ENCODE results near the gene SNAP91. TPM values are rescaled to one million over a fixed set of nuclear protein-coding genes. Genes with fewer than 3 reads are reported as not detected.

SNAP91 gene
- total RNA-seq, 1 experiment from 2014 or later, result 1.3 TPM

DNA sequence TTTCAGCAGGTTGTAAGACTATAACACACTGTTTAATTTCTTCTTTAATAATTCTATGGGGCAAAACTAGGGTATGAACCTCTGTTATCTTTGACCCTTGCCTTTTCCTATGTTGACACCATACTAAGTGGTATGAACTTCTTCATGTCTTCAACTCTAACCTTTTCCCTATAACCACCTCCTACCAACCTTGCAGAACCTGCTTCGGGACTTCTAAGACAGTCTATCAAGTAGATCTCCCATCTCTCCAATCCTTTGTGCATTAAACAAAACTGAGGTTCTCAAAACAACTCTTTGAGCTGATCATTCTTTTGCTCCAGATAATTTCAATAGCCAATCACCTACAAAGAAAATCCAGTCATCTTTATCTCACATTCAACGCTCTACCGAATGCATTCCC, 23.4 kb downstream of the SNAP91 start:
- no peak overlapping the region for H2BK15ac ChIP-seq (ENCODE audit: low read depth, low read length)
- no peak overlapping the region for H2AFZ ChIP-seq (ENCODE audit: low read length)
- no peak for DNase-seq
- no peak overlapping the region for H3K23ac ChIP-seq (ENCODE audit: insufficient read length, low read depth, low read length)
- H3K23me2 ChIP-seq (ENCODE audit: insufficient read length, low read depth, low read length, poor library complexity, severe bottlenecking), result no peaks in the 10 kb centered on the region
- no peak overlapping the region for H3K56ac ChIP-seq (ENCODE audit: insufficient read length, low read depth, low read length)
- no peak overlapping the region for H3K14ac ChIP-seq (ENCODE audit: insufficient read depth, low read length)
- H3K4me2 ChIP-seq (ENCODE audit: insufficient read depth, insufficient read length, low read length), result no peak overlapping the region
- WGBS (ENCODE audit: extremely low coverage, insufficient read length, low lambda C conversion rate), result 100% methylated on average over 2 of the region's 3 CpGs
- H2BK5ac ChIP-seq (ENCODE audit: insufficient read length, low read length), result no peak overlapping the region
- H4K20me1 ChIP-seq (ENCODE audit: control insufficient read depth, insufficient read depth, insufficient read length), result no peaks in the 10 kb centered on the region
- no peak overlapping the region for H4K8ac ChIP-seq (replicated peaks; ENCODE audit: insufficient read length, low read depth, low read length)
- H4K91ac ChIP-seq (ENCODE audit: insufficient read length, low read depth, low read length), result no peak overlapping the region
- Mint-ChIP-seq H3K9me3 (no peaks in the 10 kb centered on the region), H3K4me3 (no peak overlapping the region), H3K36me3 (ENCODE audit: insufficient read depth in 1 of 3, low read depth in 3 of 3) (no peaks in the 10 kb centered on the region), H3K27me3 (ENCODE audit: low read depth) (no peaks in the 10 kb centered on the region), H3K27ac (no peak overlapping the region), H3K4me1 (no peaks in the 10 kb centered on the region)
- H3K9me3 ChIP-seq (ENCODE audit: control insufficient read depth, low read depth, low read length), result no peaks in the 10 kb centered on the region
- H3K79me1 ChIP-seq (ENCODE audit: insufficient read depth, low read depth, low read length, poor library complexity, severe bottlenecking), result no peaks in the 10 kb centered on the region
- no peak overlapping the region for H3K4ac ChIP-seq (ENCODE audit: low read depth, low read length)
- H4K5ac ChIP-seq (ENCODE audit: insufficient read length, low read depth, low read length), result no peak overlapping the region
- H2BK12ac ChIP-seq (ENCODE audit: insufficient read length, low read depth, low read length), result no peak overlapping the region
- no peak overlapping the region for H3K9ac ChIP-seq (ENCODE audit: extremely low read depth, insufficient read length, low read length)
- no peak overlapping the region for H3K18ac ChIP-seq (ENCODE audit: insufficient read length, low read depth, low read length)
- TF ChIP-seq, protein P1, sequence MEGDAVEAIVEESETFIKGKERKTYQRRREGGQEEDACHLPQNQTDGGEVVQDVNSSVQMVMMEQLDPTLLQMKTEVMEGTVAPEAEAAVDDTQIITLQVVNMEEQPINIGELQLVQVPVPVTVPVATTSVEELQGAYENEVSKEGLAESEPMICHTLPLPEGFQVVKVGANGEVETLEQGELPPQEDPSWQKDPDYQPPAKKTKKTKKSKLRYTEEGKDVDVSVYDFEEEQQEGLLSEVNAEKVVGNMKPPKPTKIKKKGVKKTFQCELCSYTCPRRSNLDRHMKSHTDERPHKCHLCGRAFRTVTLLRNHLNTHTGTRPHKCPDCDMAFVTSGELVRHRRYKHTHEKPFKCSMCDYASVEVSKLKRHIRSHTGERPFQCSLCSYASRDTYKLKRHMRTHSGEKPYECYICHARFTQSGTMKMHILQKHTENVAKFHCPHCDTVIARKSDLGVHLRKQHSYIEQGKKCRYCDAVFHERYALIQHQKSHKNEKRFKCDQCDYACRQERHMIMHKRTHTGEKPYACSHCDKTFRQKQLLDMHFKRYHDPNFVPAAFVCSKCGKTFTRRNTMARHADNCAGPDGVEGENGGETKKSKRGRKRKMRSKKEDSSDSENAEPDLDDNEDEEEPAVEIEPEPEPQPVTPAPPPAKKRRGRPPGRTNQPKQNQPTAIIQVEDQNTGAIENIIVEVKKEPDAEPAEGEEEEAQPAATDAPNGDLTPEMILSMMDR (conservative IDR thresholded peaks at IDR 0.05), result no peak
- H3K4me1 ChIP-seq (ENCODE audit: insufficient read depth, low read length), result no peaks in the 10 kb centered on the region
- H3T11ph ChIP-seq (ENCODE audit: low read length), result no peak overlapping the region
- no peaks in the 10 kb centered on the region for H3K79me2 ChIP-seq (ENCODE audit: insufficient read depth, low read length)
- no peaks in the 10 kb centered on the region for H3K27me3 ChIP-seq (ENCODE audit: insufficient read depth, low read length)
- H3K27ac ChIP-seq (ENCODE audit: insufficient read length, low read depth, low read length), result no peak overlapping the region
- no peak overlapping the region for H2BK20ac ChIP-seq (ENCODE audit: low read depth, low read length, poor library complexity, severe bottlenecking)
- H2BK120ac ChIP-seq (ENCODE audit: low read depth, low read length, poor library complexity, severe bottlenecking), result no peak overlapping the region
- no peak overlapping the region for H2AK5ac ChIP-seq (ENCODE audit: insufficient read length, low read length)
